CD4-positive, alpha-beta T cell treated with Interferon gamma for 1 hour (primary cell): Measurements from ENCODE around the gene RAB3IL1.

Experiments used
- DNase-seq: peaks from one replicate; pipeline ENCODE4 v3.0.0-alpha.2; 2020

The RAB3IL1 gene

DNA sequence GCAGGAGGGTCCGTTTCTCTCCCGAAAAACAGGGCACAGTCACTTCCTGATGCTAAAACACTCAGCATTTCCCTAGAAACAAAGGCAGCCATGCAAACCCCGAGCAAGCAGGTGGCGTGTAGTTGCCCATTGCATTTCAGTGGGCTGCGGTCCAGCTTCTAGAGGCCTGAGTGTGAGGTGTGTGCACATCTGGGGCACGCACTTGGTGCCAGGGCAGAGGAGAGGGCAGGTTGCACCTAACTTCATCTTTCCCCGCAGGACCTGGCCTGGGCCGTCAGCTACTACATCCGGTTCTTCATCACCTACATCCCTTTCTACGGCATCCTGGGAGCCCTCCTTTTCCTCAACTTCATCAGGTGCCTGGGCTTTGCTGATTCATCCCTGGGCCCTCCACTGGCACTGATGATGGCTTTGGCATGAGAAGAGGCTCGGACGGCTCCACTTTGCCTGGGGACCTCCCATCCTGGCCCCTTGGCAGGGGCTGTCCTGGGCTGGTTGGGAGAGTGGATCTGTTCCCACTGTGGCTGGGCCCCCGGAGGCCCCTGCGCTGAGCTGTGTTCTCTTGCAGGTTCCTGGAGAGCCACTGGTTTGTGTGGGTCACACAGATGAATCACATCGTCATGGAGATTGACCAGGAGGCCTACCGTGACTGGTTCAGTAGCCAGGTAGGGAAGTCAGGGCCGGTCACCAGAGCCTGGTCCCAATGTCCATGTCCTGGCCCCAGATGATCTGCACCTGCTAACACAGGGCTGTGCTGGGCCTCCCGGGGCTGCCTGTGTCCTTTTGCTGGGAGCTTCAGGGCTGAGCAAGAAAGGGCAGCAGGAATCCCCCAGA is 54.4 kb downstream of the RAB3IL1 start:
- DNase-seq: no peak

DNA sequence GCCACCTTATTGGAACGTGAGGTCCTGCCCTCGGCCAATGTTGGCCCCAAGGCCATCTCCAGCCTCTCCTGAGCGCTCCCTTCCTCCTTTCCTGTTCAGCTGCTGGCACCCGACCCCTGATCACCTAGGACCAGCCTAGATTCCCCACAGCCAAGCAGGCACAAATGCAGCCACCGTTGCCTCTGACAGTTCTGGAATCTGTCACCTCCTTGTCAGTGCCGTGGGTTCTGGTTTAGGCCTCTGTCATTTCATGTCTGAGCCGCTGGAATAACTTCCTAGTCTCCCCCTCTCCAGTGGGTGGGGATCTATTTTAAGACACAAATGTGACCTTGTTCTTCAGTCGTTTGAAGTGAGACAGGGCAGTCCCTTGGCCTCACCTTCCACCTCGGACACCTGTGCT is 55.7 kb downstream of the RAB3IL1 start:
- DNase-seq: no peak

DNA sequence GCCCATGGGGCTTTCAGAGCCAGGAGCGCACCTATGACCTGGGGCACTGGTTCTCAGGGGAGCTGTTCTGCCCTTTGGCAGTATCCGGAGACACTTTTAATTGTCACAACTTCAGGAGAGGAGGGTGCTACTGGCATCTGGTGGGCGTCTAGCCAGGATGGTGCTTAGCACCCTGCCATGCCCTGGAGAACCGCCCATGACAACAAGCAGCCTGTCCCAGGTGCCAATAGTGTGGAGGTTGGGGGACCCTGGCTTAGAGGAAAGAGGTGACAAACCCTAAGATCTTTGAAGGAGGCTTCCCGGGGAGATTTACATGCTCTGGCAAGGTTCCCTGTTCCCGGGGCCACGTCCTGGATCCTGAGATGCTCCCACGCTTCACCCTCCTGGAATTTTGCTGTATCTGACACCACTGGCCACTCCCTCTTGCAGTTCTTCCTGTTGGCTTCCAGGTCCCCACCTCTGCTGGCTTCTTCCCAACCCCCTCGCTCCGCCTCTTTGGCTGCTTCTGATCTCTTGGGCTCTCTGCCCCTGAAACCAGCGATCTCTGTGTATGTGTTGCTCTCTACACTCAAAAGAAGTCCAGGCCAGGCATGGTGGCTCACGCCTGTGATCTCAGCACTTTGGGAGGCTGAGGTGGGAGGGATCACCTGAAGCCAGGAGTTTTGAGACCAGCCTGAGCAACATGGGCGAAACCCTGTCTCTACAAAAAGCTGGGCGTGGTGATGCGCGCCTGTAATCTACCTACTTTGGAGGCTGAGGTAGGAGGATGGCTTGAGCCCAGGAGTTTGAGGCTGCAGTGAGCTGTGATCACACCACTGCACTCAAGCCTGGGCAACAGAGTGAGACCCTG is 57.1 kb downstream of the RAB3IL1 start:
- DNase-seq: no peak

DNA sequence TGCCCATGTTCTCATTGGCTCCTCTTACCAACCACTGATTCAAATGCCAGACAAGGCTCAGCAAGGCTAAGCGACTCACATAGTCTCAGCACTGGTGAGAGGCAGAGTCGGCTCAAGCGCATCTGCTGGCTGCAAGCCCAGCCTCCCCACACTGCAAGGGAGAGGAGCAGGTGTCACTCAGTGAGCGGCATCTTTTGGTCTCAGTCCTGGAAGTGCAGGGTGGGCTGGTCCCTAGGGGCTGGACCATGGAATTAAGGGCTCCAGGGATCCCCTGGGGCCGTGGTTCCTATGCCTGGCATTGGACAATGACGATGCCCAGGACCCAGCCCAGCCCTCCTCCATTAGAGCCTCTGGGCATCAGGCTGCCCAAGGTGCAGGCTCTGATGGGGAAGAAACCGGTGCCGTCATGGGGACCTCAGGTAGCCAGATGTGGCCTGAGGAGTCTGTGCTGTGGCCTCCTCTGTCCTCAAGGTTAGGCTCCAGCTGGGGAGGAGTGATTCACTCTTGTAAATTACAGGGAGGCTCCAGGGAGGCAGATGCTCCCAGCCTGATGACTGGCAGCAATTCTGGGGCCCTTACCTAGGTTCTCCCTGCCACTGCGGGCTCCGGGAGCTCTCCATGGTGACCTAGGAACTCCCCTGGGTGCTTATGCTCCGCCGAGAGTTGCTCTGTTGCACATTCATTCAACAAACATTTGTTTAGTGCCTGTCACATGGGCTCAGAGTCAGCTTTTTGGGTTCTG is 61.3 kb downstream of the RAB3IL1 start:
- DNase-seq: no peak

DNA sequence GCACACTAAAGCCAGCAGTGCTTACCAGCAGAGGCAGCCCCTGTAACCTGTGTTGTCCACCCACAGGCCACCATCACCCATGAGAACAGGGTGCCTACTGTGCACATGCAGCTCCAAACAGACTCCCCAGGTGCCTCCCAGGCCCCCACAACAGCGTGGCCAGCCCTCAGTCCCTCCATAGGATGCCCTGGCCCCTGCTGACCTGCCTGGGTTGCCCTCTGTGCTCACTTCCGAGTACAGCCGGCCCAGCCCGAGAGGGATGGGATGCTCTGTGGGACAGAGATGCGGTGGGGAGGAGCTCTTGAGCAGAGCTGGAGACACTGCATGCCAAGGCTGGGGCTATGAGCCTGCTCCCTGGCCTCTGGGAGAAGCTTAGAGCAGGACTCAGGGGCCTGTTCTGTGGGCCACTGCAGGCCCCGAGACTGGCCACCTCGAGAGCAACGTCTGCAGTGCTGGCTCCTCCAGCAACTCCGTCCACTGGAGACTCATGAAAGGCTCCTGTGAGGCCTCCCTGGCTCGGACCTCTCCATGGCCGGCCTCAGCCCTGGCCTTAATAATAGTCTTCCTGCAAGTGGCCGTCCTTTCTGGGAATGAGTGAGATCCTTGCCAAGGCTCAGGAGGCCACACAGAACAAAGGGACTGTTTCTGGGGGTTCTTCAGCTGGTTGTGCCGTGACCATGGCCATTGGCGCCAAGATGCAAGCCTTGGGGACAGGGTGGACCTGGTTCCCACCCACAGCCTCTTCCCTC is 62.2 kb downstream of the RAB3IL1 start:
- no peak for DNase-seq

DNA sequence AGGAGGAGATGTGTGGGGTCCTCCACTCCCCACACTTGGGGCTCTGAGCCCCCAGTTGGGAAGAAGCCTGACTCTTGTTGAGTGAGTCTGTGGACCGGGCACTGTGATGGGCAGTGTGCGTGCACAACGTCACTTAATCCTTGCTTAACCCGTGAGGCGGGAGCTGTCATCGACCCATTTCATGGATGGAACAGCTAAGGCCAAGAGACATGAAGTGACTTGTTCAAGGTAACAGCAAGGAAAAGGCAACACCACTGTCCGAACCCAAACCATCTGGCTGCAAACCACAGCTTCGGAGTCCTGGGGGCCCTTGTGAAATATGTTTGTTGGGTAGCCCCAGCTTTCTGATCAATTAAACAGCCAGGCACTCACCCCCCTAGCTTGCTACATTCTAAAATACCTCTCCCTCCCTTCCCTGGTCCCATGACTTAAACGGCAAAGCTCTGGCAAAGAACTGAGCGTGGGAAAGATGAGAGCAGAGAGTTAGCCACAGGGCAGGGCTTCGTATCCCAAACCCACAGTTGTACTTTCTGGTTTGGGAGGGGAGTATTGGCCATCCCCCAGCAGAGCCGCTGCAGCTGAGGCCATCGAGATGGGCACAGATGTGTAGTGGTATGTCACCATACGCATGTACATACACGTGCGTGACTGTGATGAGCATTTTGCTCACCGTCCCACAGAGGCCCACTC is 63.0 kb downstream of the RAB3IL1 start:
- DNase-seq: no peak

DNA sequence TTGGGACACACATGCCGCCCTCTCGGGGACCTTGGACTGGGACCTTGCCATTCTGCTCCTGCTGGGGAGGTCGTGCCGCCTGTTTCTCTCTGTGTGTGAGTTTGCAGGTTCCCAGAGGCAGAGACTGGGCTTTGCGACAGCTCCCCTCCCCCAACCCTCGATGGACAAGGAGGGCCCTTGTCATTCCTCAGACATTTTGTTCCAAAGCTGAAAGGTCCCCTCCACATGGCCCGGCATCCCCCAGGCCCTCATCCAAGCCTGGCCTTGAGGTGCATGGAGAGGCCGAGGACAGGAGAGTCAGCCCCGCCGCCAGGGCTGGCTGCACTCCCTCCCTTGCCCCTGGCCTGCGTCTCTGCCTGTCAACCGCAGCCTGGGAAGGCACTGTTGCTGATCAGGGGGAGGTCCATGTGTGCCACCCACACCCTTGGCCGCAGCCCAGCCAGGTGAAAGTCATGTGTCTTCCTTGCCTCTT is 63.6 kb downstream of the RAB3IL1 start:
- DNase-seq: no peak

DNA sequence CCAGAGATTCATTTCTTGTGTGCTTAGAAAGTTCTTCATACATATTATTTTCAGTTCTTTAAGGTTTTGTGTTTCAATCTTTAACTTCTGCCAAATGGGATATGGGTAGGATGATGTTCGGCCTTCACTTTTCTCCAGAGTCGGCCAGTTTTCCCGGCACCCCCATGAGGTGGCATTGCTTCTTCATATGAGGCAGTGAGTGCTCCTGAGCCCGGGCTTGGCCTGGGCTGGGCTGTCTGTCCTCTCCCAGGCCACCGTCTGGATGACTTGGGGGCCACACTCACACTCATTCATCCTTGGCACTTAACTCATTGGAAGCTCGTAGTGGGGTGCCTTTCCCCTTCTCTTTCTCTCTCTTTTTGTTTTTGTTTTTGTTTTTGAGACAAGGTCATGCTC is 65.5 kb downstream of the RAB3IL1 start:
- no peak for DNase-seq

DNA sequence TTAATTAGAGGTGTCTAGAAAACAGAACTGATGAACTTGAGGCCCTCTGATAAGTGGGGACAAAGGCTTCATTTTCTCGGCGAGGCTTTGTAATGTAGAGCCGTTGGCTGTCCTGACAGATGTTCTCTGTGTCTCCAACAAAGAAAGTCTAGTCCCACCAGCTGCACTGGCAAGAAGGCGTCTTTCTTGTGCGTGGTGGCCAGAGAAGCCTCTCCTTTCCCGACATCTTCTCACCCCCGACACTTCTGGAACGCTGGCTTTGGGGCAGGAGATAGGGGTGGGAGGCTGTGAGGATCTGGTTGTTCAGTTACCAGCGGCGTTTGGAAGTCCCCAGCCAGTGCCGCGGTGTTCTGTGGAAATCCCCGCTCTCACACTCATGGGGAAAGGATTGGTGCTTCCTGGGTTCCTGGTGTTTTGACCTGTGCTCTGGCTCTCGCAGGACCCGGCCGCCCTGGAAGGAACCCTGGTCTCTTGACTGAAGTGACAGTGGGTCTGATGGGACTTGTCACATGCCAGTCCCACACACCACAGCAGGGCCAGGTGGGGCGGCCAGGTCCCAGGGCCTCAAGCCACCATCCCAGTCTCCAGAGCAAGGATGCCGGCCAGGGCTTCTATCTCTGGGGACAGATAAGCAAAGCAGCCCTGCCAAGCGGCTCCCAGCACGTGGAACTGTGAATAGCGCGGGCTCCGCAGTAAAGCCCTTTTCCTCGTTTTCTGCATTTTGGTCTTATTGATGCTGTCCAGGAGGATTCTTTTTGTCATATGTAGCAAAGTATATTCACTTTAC is 66.1 kb downstream of the RAB3IL1 start:
- no peak for DNase-seq

DNA sequence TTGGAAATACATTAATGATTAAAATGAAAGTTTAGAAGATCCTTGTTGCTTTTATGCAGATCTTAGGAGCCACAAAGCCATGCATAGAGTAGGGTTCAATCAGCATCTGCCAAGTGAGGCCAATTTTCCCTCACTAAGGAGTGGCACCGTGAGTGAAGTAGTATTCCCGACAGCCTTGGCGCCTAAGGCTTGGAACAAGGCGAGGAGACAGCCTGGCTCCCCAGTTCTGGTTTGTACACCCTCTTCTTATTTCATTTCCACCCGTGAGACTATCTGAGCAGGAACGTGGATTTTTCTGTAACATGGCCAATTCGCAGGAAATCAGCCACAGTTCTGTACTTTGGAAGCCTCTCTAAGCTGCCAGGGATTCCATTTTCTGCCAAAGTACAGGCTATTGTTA is 66.7 kb downstream of the RAB3IL1 start:
- no peak for DNase-seq

DNA sequence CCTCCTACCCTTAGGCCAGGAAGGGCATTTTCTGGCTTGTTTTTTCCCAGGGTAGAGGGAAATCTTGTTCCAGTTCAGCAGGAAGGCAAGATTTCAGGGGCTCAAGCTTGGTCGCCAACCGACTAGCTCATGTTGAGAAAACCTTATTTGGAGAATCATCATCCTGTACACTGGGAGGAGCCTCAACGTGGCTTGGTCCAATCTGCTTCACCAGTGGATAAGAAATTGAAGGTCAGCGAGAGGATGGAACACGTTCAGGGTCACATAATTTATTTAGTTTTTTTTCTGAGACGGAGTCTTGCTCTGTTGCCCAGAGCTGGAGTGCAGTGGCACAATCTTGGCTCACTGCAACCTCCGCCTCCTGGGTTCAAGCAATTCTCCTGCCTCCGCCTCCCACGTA is 68.7 kb downstream of the RAB3IL1 start:
- no peak for DNase-seq

DNA sequence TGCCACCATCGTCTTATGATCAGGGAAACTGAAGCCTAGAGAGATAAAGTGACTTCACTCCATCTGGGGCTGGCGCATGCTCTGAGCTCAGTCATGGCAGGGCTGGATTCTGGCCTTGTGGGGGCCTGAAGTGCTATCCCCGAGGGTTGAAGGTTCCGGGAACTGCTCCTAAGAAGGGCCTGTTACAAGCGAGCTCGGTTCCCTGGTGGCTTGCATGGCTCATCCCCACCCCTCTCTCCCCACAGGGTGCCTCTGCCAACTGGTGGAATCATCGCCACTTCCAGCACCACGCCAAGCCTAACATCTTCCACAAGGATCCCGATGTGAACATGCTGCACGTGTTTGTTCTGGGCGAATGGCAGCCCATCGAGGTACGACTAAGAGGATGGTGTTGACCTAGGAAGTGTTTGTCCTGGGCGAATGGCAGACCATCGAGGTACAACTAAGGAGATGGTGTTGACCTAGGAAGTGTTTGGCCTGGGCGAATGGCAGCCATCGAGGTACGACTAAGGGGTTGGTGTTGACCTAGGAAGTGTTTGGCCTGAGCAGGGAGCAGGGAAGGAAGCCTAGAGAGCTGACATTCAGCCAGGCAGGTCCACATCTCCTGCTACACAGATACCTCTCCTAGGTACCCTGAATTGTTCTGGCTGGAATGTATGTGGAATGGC is 69.3 kb downstream of the RAB3IL1 start:
- DNase-seq: no peak
